ENCODE results near the gene AVPR2.

AVPR2 gene

GRCh38 chrX:153934148-153934761 lies 29.8 kb downstream of the AVPR2 start:
- TF ChIP-seq ZFX (IDR thresholded peaks at IDR 0.05) (no peak; the same call in 1 of the 2 replicates), CTCF (conservative IDR thresholded peaks at IDR 0.05) (no peak)
- H3K27ac ChIP-seq, result peak overlapping the region; percentile 96

GRCh38 chrX:153934762-153935325 lies 30.4 kb downstream of the AVPR2 start, which contains the start of gene NAA10:
TSS of gene NAA10 (minus strand) at chrX:153935037. CDS start at chrX:153934904, 133 bp downstream.
- H3K27ac ChIP-seq, result peak within 1 kb of the TSS; percentile 96
- TF ChIP-seq CTCF (conservative IDR thresholded peaks at IDR 0.05), result no peak
- TF ChIP-seq ZFX (IDR thresholded peaks at IDR 0.05), result peak; percentile 62

- peak overlapping the region; percentile 96 for H3K27ac ChIP-seq
- no peak for TF ChIP-seq CTCF (conservative IDR thresholded peaks at IDR 0.05)
- no peak for TF ChIP-seq ZFX (IDR thresholded peaks at IDR 0.05)
Measured at GRCh38 chrX:153935326-153935851, 30.9 kb downstream of the AVPR2 start.

- no peak overlapping the region for H3K27ac ChIP-seq
- no peak for TF ChIP-seq CTCF (conservative IDR thresholded peaks at IDR 0.05)
- no peak for TF ChIP-seq ZFX (IDR thresholded peaks at IDR 0.05)
Measured at GRCh38 chrX:153937056-153937455, 32.6 kb downstream of the AVPR2 start.

GRCh38 chrX:153938226-153938786 lies 33.8 kb downstream of the AVPR2 start:
- TF ChIP-seq ZFX (IDR thresholded peaks at IDR 0.05) (no peak), CTCF (conservative IDR thresholded peaks at IDR 0.05) (no peak; the same call in 1 of the 2 replicates)
- H3K27ac ChIP-seq, result no peak overlapping the region

GRCh38 chrX:153939573-153939972 lies 35.1 kb downstream of the AVPR2 start:
- H3K27ac ChIP-seq, result no peak overlapping the region
- TF ChIP-seq ZFX (IDR thresholded peaks at IDR 0.05), result no peak
- TF ChIP-seq CTCF (conservative IDR thresholded peaks at IDR 0.05), result no peak

All from C4-2B (cell line).